Right lobe of liver (tissue), 4 donors: ENCODE results near the gene KLHL40.

Source experiments
- CTCF ChIP-seq, 4 donors: fragments of 200-600 bp in 3 of 4; fragments of 450-650 bp in 1 of 4; IDR thresholded peaks; one replicate each; pipeline versions ENCODE4 v1.5.1 to v1.8.0; 2016 to 2022; ENCODE audit warnings: antibody characterized with exemption in 4 of 4, mild to moderate bottlenecking in 2 of 4
- POLR2A ChIP-seq: fragments of 450-650 bp; IDR thresholded peaks from one replicate; pipeline ENCODE4 v1.6.1; 2017; ENCODE audit warnings: antibody characterized with exemption, mild to moderate bottlenecking
- donor health status: DM: no; HTN: no; CAD: no.
- donor health status: DM: no; HTN: no; CAD: no.
- donor health status: DM: no; HTN: yes; CAD: no.

GRCh38 chr3:42731476-42732195 is 46.3 kb downstream of the KLHL40 start:
- TF ChIP-seq CTCF (IDR thresholded peaks at IDR 0.05) (no peak), POLR2A (no peak)
